ENCODE results near the gene KIF24.

DNA sequence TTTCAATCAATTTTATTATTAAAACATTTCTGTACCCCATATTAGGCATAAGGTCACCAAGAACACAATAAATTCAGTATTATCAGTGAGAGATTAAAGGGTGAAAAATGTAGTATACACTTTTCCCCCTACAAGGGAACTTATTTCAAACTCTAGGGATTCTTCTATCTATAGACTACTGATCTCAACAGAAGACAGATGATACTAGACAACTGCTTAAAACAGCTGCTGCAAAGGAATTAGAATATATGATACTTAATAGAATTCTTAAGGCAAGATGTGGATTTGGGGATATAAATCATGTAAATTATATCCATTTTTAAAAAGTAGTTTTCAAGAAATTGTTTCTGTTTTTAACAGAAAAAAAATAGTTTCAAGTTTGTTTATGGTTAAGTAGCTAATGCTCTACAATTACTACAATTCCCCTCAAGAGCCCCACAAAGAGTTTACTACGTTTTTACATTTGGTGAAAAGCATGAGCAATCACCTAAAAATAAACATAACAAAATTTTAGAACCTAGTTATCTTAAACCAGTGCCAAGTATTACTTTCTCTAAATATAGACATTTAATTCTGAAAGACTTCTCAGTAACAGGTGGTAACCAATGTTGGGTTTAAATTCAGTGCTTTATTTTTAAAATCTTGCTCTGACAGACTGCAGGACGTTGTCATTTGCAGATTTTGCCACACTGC is 6.0 kb downstream of the KIF24 start:
- TF ChIP-seq, protein P1, sequence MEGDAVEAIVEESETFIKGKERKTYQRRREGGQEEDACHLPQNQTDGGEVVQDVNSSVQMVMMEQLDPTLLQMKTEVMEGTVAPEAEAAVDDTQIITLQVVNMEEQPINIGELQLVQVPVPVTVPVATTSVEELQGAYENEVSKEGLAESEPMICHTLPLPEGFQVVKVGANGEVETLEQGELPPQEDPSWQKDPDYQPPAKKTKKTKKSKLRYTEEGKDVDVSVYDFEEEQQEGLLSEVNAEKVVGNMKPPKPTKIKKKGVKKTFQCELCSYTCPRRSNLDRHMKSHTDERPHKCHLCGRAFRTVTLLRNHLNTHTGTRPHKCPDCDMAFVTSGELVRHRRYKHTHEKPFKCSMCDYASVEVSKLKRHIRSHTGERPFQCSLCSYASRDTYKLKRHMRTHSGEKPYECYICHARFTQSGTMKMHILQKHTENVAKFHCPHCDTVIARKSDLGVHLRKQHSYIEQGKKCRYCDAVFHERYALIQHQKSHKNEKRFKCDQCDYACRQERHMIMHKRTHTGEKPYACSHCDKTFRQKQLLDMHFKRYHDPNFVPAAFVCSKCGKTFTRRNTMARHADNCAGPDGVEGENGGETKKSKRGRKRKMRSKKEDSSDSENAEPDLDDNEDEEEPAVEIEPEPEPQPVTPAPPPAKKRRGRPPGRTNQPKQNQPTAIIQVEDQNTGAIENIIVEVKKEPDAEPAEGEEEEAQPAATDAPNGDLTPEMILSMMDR (IDR thresholded peaks at IDR 0.05), result no peak
- TF ChIP-seq POLR2AphosphoS5 (IDR thresholded peaks at IDR 0.05) (no peak), POLR2A (IDR thresholded peaks at IDR 0.05) (no peak)

Data from transverse colon (tissue), 4 donors.